Dermis lymphatic vessel endothelial cell (primary cell): Measurements from ENCODE around the gene DCAF10. TPM values are rescaled to one million over a fixed set of nuclear protein-coding genes. Genes with fewer than 3 reads are reported as not detected.

Experiments
- total RNA-seq: library from RNA; depleted of rRNA; stranded (reverse); fragments of >200 nt; gene quantifications from 2 replicates; pipeline ENCODE4 v1.2.1, GENCODE V29; 2014

Gene DCAF10
- total RNA-seq: 15.8 and 18.0 TPM in 2 replicates

GRCh38 chr9:37800631-37801286, at the start of gene DCAF10:
TSS of gene DCAF10 (plus strand) at chr9:37800797. CDS start at chr9:37800867, 70 bp downstream.

GRCh38 chr9:37753489-37754190, 47.0 kb upstream of the DCAF10 start, which contains the start of gene TRMT10B:
TSS of gene TRMT10B (plus strand) at chr9:37753805. CDS start at chr9:37761932, 8,127 bp downstream.

GRCh38 chr9:37784616-37785483, 15.7 kb upstream of the DCAF10 start, which contains the start of gene EXOSC3:
TSS of gene EXOSC3 (minus strand) at chr9:37785064. CDS start at chr9:37785044, 20 bp downstream.

GRCh38 chr9:37903647-37904444, 103.2 kb downstream of the DCAF10 start, which contains the start of gene SLC25A51:
TSS of gene SLC25A51 (minus strand) at chr9:37904127. CDS start at chr9:37888550, 15,577 bp downstream.

Other genes with a start within 250 kb of the DCAF10 start
- gene FBXO10, start 224.4 kb upstream of the DCAF10 start, total RNA-seq: 10.1 and 15.0 TPM in 2 replicates
- gene TOMM5, start 208.2 kb upstream of the DCAF10 start, total RNA-seq: 66.2 and 102 TPM in 2 replicates
- under 0.01 TPM in 1 of 2 replicates, not detected in the other for gene FRMPD1, start 149.8 kb upstream of the DCAF10 start, total RNA-seq
- gene TRMT10B, start 47.0 kb upstream of the DCAF10 start, total RNA-seq: 1.7 and 2.0 TPM in 2 replicates
- 17.9 and 23.5 TPM in 2 replicates for gene EXOSC3, start 15.7 kb upstream of the DCAF10 start, total RNA-seq
- 62.3 and 83.0 TPM in 2 replicates for gene SLC25A51, start 103.3 kb downstream of the DCAF10 start, total RNA-seq